VCaP (cell line): ENCODE measurements around the gene SETDB1.
"Not testable (repeated sequence)": the region's sequence is repeated elsewhere in the genome, so short reads cannot be mapped to it uniquely, and the experiment has no call there.

Source experiments
- H3K27ac ChIP-seq: fragments of 450-650 bp; 2 replicates; pipeline ENCODE4 v1.5.1; 2017
- CTCF ChIP-seq: fragments of 450-650 bp; conservative IDR thresholded peaks from 2 replicates; pipeline ENCODE4 v1.5.1; 2017; ENCODE audit warnings: mild to moderate bottlenecking, moderate library complexity

SETDB1 gene

GRCh38 chr1:150912623-150913022 is 13.5 kb upstream of the SETDB1 start:
- H3K27ac ChIP-seq, result no peak overlapping the region
- TF ChIP-seq CTCF, result no peak

- no peak overlapping the region for H3K27ac ChIP-seq
- no peak for TF ChIP-seq CTCF
These were observed 8.8 kb upstream of the SETDB1 start for GRCh38 chr1:150917387-150917786.

GRCh38 chr1:150922519-150922975 is 3.6 kb upstream of the SETDB1 start:
- TF ChIP-seq CTCF, result peak; percentile 92
- peak overlapping the region; percentile 44 for H3K27ac ChIP-seq

- peak overlapping the region; percentile 92 for H3K27ac ChIP-seq
- TF ChIP-seq CTCF, result no peak
These were observed 1.1 kb upstream of the SETDB1 start for GRCh38 chr1:150925080-150925479.

GRCh38 chr1:150927624-150928023 is 1.5 kb downstream of the SETDB1 start:
- H3K27ac ChIP-seq, result no peak overlapping the region
- TF ChIP-seq CTCF, result no peak

GRCh38 chr1:150928286-150928685 is 2.1 kb downstream of the SETDB1 start:
- TF ChIP-seq CTCF, result no peak
- no peak overlapping the region for H3K27ac ChIP-seq

GRCh38 chr1:150928775-150929174 is 2.6 kb downstream of the SETDB1 start:
- H3K27ac ChIP-seq, result not testable (repeated sequence)

- no peak overlapping the region for H3K27ac ChIP-seq
- TF ChIP-seq CTCF, result no peak
These were observed 5.6 kb downstream of the SETDB1 start for GRCh38 chr1:150931773-150932172.
